ENCODE data around the gene FLRT1. TPM values are rescaled to one million over a fixed set of nuclear protein-coding genes. Genes with fewer than 3 reads are reported as not detected.

Gene FLRT1
- polyA plus RNA-seq, 1 experiment, result 0.42 TPM

DNA sequence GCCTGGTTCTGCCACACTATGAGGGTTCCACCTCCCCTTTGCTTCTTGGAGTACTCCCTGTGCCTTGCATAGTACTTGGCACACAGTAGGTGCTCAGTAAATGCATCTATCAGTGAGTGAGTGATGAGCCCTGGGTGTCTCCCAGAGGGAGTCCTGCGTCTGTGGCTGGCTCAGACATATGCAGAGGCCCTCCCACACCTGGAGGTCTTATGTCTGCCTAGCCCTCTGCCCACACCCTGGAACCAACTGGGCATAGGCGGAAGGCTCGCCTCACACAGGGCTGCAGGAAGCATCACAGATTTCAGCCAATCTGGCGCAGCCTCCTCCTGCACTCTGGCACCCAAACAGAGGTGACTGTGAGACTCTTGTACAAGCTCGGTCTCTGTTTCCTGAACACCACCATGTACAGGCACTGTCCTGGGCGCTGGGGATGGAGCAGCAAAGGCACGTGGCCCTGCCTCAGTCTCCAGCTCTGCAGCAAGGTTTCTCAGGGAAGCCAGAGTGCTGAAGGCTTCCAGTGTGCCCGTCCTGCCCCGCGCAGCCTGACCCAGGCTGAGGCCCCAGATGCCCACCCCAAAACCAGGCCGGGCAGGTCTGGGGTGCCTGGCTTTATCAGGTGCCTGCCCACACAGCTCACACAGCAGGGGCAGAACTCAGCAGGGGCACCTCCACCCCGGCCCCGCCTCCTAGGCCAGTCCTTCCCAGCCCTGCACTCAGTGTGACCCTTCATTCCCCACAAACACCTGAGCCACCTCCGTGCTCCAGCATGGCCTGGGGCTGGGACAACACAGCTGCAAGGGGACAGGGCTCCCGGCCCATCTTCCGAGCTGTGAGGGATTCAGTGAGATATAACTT, 26.7 kb downstream of the FLRT1 start:
- ChIA-PET CTCF (interaction anchor here (0.9 kb wide), 1 partner anchor 62 kb away, joined by 3 read pairs; no protein-coding TSS in a partner anchor), POLR2A (no interaction called here)
- Histone ChIP-seq H3K4me3 (ENCODE audit: low read depth, low read length) (no peak overlapping the region), H3K36me3 (ENCODE audit: control insufficient read depth, insufficient read depth, low read length) (no peaks in the 10 kb centered on the region), H3K27me3 (ENCODE audit: control insufficient read depth, insufficient read depth, low read length) (no peaks in the 10 kb centered on the region; the same call in 1 of the 2 replicates)
- no peak for DNase-seq (ENCODE audit: low read depth)
- TF ChIP-seq, protein P1, sequence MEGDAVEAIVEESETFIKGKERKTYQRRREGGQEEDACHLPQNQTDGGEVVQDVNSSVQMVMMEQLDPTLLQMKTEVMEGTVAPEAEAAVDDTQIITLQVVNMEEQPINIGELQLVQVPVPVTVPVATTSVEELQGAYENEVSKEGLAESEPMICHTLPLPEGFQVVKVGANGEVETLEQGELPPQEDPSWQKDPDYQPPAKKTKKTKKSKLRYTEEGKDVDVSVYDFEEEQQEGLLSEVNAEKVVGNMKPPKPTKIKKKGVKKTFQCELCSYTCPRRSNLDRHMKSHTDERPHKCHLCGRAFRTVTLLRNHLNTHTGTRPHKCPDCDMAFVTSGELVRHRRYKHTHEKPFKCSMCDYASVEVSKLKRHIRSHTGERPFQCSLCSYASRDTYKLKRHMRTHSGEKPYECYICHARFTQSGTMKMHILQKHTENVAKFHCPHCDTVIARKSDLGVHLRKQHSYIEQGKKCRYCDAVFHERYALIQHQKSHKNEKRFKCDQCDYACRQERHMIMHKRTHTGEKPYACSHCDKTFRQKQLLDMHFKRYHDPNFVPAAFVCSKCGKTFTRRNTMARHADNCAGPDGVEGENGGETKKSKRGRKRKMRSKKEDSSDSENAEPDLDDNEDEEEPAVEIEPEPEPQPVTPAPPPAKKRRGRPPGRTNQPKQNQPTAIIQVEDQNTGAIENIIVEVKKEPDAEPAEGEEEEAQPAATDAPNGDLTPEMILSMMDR (IDR thresholded peaks at IDR 0.05; ENCODE audit: insufficient read depth, low read depth, low read length), result no peak

DNA sequence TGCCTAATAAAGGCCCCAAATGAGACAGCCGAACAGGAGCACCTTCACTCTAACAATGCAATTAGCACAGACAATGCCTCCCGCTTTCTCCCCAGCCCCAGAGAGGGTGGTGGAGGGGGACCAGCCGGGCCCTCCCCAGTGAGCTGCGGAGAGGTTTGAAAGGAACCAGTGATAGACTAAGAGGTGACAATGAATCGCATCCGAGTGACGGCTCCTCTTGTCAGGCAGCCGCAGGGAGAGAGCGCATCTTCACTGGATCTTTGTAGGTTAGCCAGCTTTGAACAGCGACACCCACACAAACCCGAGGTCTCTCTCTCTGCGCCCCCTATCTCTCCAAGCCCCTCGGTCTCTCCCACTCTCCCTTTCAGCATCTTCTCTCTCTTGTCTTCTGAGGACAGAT, 28.0 kb downstream of the FLRT1 start:
- CTCF ChIA-PET, result no interaction called here
- TF ChIP-seq, protein P1 (IDR thresholded peaks at IDR 0.05; ENCODE audit: insufficient read depth, low read depth, low read length), result no peak
- POLR2A ChIA-PET, result no interaction called here

DNA sequence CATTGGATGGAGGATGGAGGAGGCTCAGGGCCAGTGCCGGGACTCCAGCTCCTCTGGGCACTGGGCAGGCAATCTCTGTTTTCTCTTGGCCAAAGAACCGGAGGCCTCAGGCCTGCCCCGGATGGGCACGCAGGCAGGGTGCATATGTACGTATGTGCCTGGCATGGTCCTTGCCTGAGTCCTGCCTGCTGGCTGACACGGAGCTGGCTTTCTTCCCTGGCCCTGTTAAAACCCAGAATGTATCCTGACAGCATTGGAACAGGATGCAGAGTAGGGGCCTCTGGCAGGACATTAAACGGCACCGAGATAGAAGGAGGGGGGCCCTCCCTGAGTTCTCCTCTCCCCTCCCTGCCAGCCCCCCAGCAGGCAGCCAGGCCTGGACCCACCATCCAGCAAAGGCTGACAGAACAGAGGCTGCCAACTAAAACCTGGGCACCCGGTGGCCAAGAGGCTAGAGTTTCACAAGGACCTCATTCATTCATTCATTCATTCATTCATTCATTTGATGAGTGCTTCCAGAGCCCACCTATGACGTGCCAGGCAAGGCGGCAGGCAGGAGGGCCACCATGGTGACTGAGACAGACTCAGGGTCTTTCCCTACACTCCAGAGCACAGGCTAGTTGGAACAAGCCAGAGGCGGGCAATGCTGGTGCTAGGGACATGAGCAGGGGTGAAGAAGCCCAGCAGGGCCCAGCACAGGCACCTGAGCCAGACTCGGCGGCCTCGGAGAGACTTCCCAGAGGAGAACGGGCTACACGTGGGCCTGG, 28.8 kb downstream of the FLRT1 start:
- no peak for DNase-seq (ENCODE audit: low read depth)
- no peak overlapping the region for H3K4me3 ChIP-seq (ENCODE audit: low read depth, low read length)
- CTCF ChIA-PET, result no interaction called here
- POLR2A ChIA-PET, result no interaction called here
- H3K27me3 ChIP-seq (ENCODE audit: control insufficient read depth, insufficient read depth, low read length), result no peaks in the 10 kb centered on the region; the same call in 1 of the 2 replicates
- no peaks in the 10 kb centered on the region for H3K36me3 ChIP-seq (ENCODE audit: control insufficient read depth, insufficient read depth, low read length)
- TF ChIP-seq, protein P1 (IDR thresholded peaks at IDR 0.05; ENCODE audit: insufficient read depth, low read depth, low read length), result no peak

More for the DNA sequence above, 28.0 kb downstream of the FLRT1 start:
- H3K4me3 ChIP-seq (ENCODE audit: low read depth, low read length), result no peak overlapping the region
- DNase-seq (ENCODE audit: low read depth), result no peak
- H3K27me3 ChIP-seq (ENCODE audit: control insufficient read depth, insufficient read depth, low read length), result no peaks in the 10 kb centered on the region; the same call in 1 of the 2 replicates
- no peaks in the 10 kb centered on the region for H3K36me3 ChIP-seq (ENCODE audit: control insufficient read depth, insufficient read depth, low read length)

DNA sequence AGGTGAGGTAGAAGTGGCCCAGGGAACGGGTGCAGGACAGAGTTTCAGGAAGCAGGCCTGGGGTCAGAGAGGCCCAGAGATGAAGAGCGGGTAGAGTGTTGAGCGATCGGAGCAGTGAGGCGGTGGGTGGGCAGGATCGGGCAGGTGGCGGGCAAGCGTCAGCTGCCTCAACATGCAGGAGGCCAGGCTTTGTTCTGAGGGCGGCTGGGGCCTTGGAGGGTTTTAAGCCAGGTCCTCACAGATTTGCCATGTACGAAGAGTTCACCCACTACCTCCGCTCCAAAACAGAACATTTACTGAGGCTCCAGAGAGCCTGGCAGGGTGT, 29.4 kb downstream of the FLRT1 start:
- Histone ChIP-seq H3K36me3 (ENCODE audit: control insufficient read depth, insufficient read depth, low read length) (no peaks in the 10 kb centered on the region), H3K27me3 (ENCODE audit: control insufficient read depth, insufficient read depth, low read length) (no peaks in the 10 kb centered on the region; the same call in 1 of the 2 replicates), H3K4me3 (ENCODE audit: low read depth, low read length) (no peak overlapping the region)
- CTCF ChIA-PET, result no interaction called here
- POLR2A ChIA-PET, result no interaction called here
- DNase-seq (ENCODE audit: low read depth), result no peak
- TF ChIP-seq, protein P1 (IDR thresholded peaks at IDR 0.05; ENCODE audit: insufficient read depth, low read depth, low read length), result no peak

DNA sequence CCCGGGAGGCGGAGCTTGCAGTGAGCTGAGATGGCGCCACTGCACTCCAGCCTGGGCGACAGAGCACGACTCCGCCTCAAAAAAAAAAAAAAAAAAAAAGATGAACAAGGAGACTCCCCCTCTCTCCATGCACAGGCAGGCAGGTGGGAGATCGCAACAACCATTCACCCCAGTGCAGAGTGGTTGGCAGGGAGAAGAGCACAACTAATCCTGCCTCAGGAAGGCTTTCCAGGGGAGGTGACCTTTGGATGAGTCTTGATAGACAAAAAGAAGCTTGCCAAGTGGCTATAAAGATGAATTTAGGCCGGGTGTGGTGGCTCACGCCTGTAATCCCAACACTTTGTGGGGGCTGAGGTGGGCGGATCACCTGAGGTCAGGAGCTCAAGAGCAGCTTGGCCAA, 30.0 kb downstream of the FLRT1 start:
- H3K27me3 ChIP-seq (ENCODE audit: control insufficient read depth, insufficient read depth, low read length), result no peaks in the 10 kb centered on the region; the same call in 1 of the 2 replicates
- TF ChIP-seq, protein P1 (IDR thresholded peaks at IDR 0.05; ENCODE audit: insufficient read depth, low read depth, low read length), result no peak
- H3K36me3 ChIP-seq (ENCODE audit: control insufficient read depth, insufficient read depth, low read length), result no peaks in the 10 kb centered on the region
- ChIA-PET CTCF (no interaction called here), POLR2A (no interaction called here)
- DNase-seq (ENCODE audit: low read depth), result no peak
- H3K4me3 ChIP-seq (ENCODE audit: low read depth, low read length), result no peak overlapping the region
